ENCODE results near the gene CNTNAP5. TPM values are rescaled to one million over a fixed set of nuclear protein-coding genes. Genes with fewer than 3 reads are reported as not detected.

Gene CNTNAP5
- total and polyA plus RNA-seq, 9 of the 15 experiments (the other 6 are each of a cell fraction or from before 2014, with no cell fraction given): not detected

GRCh38 chr2:124533226-124533954 is 508.3 kb downstream of the CNTNAP5 start (continued):
- TF ChIP-seq ZNF318 (IDR thresholded peaks at IDR 0.05; ENCODE audit: borderline replicate concordance in 1 of 2, low read depth in 1 of 2) (no peak), HBP1 (CRISPR knock-in tag; IDR thresholded peaks at IDR 0.05) (no peak)

Measured in K562 (cell line).